HEK293T (cell line): ENCODE measurements around the gene CXCL14.

Source experiments
- ARNT ChIP-seq: fragments of 450-650 bp; IDR thresholded peaks from 2 replicates; pipeline ENCODE4 v1.6.1; 2017; ENCODE audit warnings: mild to moderate bottlenecking
- BHLHE40 ChIP-seq: fragments of 450-650 bp; IDR thresholded peaks from 2 replicates; pipeline ENCODE4 v1.6.1; 2016; ENCODE audit warnings: mild to moderate bottlenecking, moderate library complexity, borderline replicate concordance
- ELF4 ChIP-seq: fragments of 450-650 bp; IDR thresholded peaks from 2 replicates; pipeline ENCODE4 v1.6.1; 2017; ENCODE audit warnings: antibody characterized with exemption
- FOXA1 ChIP-seq: fragments of 450-650 bp; IDR thresholded peaks from 2 replicates; pipeline ENCODE4 v1.6.1; 2016; ENCODE audit warnings: mild to moderate bottlenecking
- FOXK2 ChIP-seq: fragments of 450-650 bp; IDR thresholded peaks from 2 replicates; pipeline ENCODE4 v1.6.1; 2016; ENCODE audit warnings: mild to moderate bottlenecking
- FOXM1 ChIP-seq: fragments of 450-650 bp; IDR thresholded peaks from 2 replicates; pipeline ENCODE4 v1.6.1; 2017; ENCODE audit warnings: mild to moderate bottlenecking, borderline replicate concordance
- HDGF ChIP-seq: fragments of 450-650 bp; IDR thresholded peaks from 2 replicates; pipeline ENCODE4 v1.6.1; 2017; ENCODE audit warnings: antibody characterized with exemption, borderline replicate concordance
- LEF1 ChIP-seq: fragments of 450-650 bp; IDR thresholded peaks from 2 replicates; pipeline ENCODE4 v1.6.1; 2017; ENCODE audit warnings: mild to moderate bottlenecking, borderline replicate concordance
- PKNOX1 ChIP-seq: fragments of 450-650 bp; IDR thresholded peaks from 2 replicates; pipeline ENCODE4 v1.6.1; 2016
- SP1 ChIP-seq: fragments of 450-650 bp; IDR thresholded peaks from 2 replicates; pipeline ENCODE4 v1.6.1; 2017
- SUZ12 ChIP-seq: fragments of 450-650 bp; IDR thresholded peaks from 2 replicates; pipeline ENCODE4 v1.6.1; 2016; ENCODE audit warnings: mild to moderate bottlenecking
- TARDBP ChIP-seq: fragments of 450-650 bp; IDR thresholded peaks from 2 replicates; pipeline ENCODE4 v1.6.1; 2016
- ZNF384 ChIP-seq: fragments of 450-650 bp; IDR thresholded peaks from 2 replicates; pipeline ENCODE4 v1.6.1; 2016

DNA sequence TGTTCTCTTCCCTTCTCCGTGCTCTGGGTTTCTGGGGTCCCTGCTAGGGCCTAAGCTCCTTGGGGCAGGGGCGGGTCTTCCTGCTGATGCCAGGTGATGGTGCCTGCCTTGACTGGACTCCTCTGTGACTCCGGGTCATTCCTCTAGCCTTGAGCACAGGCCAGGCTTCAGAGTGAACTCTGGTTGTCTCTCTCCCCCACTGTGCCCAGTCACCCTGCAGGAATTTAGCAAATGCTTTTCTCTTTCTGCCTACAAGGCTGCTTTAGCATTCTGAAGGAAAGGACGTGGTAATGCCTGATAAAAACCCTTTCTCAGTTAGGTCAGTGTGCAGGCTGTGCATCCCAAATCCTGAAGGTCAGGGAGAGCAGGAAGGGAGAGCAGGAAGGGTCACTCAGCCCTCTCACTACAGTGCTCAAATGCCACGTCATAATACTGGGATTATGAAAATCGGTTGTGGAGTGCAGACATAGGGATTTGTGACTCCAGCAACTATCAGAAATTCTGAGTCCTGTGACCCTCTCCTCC lies 2.7 kb downstream of the CXCL14 start:
- TF ChIP-seq SP1 (no peak), PKNOX1 (no peak), ELF4 (no peak), TARDBP (no peak), SUZ12 (no peak), HDGF (no peak), ZNF384 (no peak), ARNT (no peak), LEF1 (no peak), FOXM1 (no peak), BHLHE40 (no peak), FOXA1 (no peak), FOXK2 (no peak)
